ENCODE measurements around the gene ENHO. TPM values are rescaled to one million over a fixed set of nuclear protein-coding genes. Genes with fewer than 3 reads are reported as not detected.

Gene ENHO
- total RNA-seq, 1 donor from 2014 or later, result not detected

DNA sequence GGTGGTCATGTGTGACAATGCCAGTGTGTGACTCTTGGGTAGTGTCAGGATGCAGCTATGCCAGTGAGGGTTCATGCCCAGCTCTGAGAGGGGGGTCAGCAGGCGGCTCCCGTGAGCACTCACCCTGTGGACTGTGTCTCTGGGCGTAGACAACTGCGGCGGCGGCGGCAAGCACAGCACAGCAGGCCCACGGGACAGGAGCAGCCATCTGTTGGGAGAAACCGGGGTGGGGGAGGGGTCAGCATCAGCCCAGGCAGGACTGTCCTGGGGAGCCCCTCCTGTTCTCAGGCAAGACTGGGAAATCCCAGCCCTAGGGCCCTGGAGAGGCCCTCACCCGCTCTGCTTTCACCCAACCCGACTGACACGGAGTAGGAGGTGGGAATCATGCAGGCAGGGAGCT lies 46.0 kb upstream of the ENHO start:
- FAIRE-seq (no peak), DNase-seq (ENCODE audit: low read depth) (no peak)
- Histone ChIP-seq H3K4me3 (ENCODE audit: low read depth, low read length) (no peak overlapping the region), H3K27me3 (ENCODE audit: control insufficient read depth, insufficient read depth, low read length) (peaks cover 28% of the 10 kb centered on the region), H3K36me3 (ENCODE audit: control insufficient read depth, insufficient read depth, low read length) (no peaks in the 10 kb centered on the region)
- TF ChIP-seq, protein P1, sequence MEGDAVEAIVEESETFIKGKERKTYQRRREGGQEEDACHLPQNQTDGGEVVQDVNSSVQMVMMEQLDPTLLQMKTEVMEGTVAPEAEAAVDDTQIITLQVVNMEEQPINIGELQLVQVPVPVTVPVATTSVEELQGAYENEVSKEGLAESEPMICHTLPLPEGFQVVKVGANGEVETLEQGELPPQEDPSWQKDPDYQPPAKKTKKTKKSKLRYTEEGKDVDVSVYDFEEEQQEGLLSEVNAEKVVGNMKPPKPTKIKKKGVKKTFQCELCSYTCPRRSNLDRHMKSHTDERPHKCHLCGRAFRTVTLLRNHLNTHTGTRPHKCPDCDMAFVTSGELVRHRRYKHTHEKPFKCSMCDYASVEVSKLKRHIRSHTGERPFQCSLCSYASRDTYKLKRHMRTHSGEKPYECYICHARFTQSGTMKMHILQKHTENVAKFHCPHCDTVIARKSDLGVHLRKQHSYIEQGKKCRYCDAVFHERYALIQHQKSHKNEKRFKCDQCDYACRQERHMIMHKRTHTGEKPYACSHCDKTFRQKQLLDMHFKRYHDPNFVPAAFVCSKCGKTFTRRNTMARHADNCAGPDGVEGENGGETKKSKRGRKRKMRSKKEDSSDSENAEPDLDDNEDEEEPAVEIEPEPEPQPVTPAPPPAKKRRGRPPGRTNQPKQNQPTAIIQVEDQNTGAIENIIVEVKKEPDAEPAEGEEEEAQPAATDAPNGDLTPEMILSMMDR (IDR thresholded peaks at IDR 0.05; ENCODE audit: insufficient read depth, low read length, severe bottlenecking), result no peak

DNA sequence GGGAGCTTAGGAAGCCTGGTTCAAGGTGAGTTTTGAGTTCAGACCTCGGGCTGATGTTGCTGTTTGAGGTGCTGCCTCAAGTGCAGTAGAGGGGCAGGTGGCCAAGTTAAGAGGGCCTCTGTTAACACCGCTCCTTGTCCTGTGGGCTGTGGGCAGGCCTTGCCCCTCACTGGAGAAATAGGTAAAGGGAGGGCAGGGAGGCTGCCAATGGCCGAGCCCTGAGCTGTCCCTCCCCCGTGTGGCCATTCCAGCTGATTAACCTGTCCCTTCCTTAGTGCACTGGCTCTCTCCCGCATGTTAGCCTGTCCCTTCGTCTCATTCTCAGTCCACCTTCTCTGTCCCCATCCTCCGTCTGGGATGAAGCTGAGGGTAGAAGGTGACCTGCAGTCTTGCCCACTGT lies 45.3 kb upstream of the ENHO start:
- Histone ChIP-seq H3K4me3 (ENCODE audit: low read depth, low read length) (no peak overlapping the region), H3K36me3 (ENCODE audit: control insufficient read depth, insufficient read depth, low read length) (no peaks in the 10 kb centered on the region), H3K27me3 (ENCODE audit: control insufficient read depth, insufficient read depth, low read length) (peaks cover 28% of the 10 kb centered on the region)
- peak; percentile 80 for FAIRE-seq
- no peak for DNase-seq (ENCODE audit: low read depth)
- TF ChIP-seq, protein P1 (IDR thresholded peaks at IDR 0.05; ENCODE audit: insufficient read depth, low read length, severe bottlenecking), result no peak

DNA sequence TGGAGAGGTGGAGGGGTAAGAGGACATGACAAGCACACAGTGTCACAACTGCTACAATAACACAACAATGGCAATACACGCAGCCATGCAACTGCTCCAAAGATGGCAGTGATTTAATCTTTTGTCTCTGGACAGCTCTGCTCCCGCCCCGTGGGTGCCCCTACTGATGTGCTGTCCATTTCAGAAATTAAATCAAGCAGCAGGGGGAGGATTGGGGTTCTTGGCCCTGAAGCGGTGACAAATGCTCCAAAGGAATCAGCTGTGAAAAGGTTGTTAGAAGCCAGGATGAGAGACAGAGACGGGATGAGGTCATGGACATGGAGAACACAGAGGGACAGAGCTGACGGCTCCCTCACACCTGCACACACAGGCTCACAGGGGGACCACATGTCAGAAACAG lies 44.2 kb upstream of the ENHO start:
- H3K27me3 ChIP-seq (ENCODE audit: control insufficient read depth, insufficient read depth, low read length), result peaks cover 28% of the 10 kb centered on the region
- DNase-seq (ENCODE audit: low read depth) (no peak), FAIRE-seq (no peak)
- TF ChIP-seq, protein P1 (IDR thresholded peaks at IDR 0.05; ENCODE audit: insufficient read depth, low read length, severe bottlenecking), result no peak
- no peaks in the 10 kb centered on the region for H3K36me3 ChIP-seq (ENCODE audit: control insufficient read depth, insufficient read depth, low read length)
- H3K4me3 ChIP-seq (ENCODE audit: low read depth, low read length), result no peak overlapping the region

DNA sequence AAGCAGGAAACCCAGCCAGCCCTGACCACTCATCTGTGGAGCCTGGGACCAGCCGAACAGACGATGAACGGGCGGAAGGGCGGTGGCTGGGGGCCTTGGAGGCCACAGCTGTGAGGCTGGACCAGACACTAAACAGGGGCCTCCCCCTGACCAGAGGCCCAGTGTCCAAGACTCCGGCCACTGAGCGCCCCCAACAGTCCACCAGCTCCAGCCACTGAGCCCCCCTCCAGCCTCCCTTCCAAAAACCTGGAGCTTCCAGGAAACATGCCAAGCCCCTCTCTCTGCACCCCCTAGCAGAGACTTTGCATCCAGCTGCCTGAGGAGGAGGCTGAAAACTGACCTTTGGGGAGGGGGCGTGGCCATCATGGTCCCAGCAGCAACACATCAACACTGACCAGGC lies 43.5 kb upstream of the ENHO start:
- FAIRE-seq, result no peak
- Histone ChIP-seq H3K4me3 (ENCODE audit: low read depth, low read length) (no peak overlapping the region), H3K36me3 (ENCODE audit: control insufficient read depth, insufficient read depth, low read length) (no peaks in the 10 kb centered on the region), H3K27me3 (ENCODE audit: control insufficient read depth, insufficient read depth, low read length) (peaks cover 28% of the 10 kb centered on the region)
- TF ChIP-seq, protein P1 (IDR thresholded peaks at IDR 0.05; ENCODE audit: insufficient read depth, low read length, severe bottlenecking), result no peak
- no peak for DNase-seq (ENCODE audit: low read depth)

DNA sequence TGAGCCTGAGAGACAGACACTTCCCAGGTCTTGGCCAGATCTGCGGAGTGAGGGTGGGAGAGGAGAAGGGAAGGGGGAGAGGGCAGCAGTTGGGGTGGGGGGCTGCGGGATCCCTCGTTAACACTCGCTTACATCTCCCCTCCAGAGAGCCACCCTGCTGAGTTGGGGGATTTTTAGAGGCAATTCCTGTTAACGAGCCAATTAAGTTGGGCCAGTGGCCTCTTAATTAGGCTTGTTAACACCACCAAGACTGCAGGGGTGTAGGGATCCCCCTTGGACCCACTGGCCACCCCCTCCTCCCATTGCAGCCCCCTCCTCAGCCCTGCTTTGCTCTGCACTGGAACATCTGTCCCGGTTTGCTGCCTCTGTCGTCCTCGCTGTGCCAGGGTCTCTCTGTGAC lies 43.1 kb upstream of the ENHO start:
- TF ChIP-seq, protein P1 (IDR thresholded peaks at IDR 0.05; ENCODE audit: insufficient read depth, low read length, severe bottlenecking), result no peak
- Histone ChIP-seq H3K36me3 (ENCODE audit: control insufficient read depth, insufficient read depth, low read length) (no peaks in the 10 kb centered on the region), H3K27me3 (ENCODE audit: control insufficient read depth, insufficient read depth, low read length) (peaks cover 28% of the 10 kb centered on the region), H3K4me3 (ENCODE audit: low read depth, low read length) (no peak overlapping the region)
- DNase-seq (ENCODE audit: low read depth) (no peak), FAIRE-seq (no peak)

DNA sequence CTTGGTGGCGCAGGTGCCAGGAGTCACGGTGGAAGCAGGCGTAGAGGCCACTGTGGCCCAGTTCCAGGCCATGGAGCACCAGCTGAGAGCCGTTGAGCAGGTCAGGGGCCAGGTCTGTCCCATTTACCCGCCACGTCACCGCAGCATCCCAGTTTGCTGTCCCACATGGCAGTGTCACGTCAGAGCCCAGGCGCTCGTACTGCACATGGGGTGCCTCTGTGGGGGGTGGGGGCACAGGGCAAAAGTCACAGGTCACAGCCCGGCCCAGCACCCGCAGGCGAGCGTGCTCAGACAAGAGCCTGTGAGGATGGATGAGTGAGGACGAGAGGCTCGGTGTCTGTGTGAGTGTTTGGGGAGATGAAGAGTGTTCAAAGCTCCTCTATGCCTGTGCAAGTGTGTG lies 41.8 kb upstream of the ENHO start:
- TF ChIP-seq, protein P1 (IDR thresholded peaks at IDR 0.05; ENCODE audit: insufficient read depth, low read length, severe bottlenecking), result no peak
- Histone ChIP-seq H3K36me3 (ENCODE audit: control insufficient read depth, insufficient read depth, low read length) (no peaks in the 10 kb centered on the region), H3K27me3 (ENCODE audit: control insufficient read depth, insufficient read depth, low read length) (peaks cover 26% of the 10 kb centered on the region), H3K4me3 (ENCODE audit: low read depth, low read length) (no peak overlapping the region)
- DNase-seq (ENCODE audit: low read depth) (no peak), FAIRE-seq (no peak)

Measured in bronchial epithelial cell (primary cell).